NCI-H2107 treated with DMSO at 0.1 percent for 48 hours (cell line): Measurements from ENCODE around the gene C2CD5.
"Not testable (repeated sequence)": the region's sequence is repeated elsewhere in the genome, so short reads cannot be mapped to it uniquely, and the experiment has no call there.

Source experiments
- DNase-seq: peaks from one replicate; lab custom pipeline; 2025; ENCODE audit not compliant: unreplicated experiment; lab: John Stamatoyannopoulos, UW

The C2CD5 gene

DNA sequence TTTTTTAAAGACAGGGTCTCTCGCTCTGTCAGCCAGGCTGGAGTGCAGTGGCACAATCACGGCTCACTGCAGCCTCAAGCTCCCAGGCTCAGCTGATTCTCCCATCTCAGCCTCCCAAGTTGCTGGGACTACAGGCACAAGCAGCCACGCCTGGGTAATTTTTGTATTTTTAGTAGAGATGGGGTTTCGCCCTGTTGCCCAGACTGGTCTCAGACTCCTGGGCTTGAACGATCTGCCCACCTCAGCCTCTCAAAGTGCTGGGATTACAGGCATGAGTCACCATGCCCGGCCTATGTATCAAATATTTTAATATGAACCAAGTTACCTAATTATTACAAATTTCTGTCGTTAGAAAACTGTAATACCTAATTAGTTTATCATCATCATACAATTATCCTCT, 63.5 kb downstream of the C2CD5 start:
- not testable (repeated sequence) for DNase-seq

- no peak for DNase-seq
Measured at GRCh38 chr12:22480016-22480415, 64.3 kb downstream of the C2CD5 start.

- no peak for DNase-seq
Measured at GRCh38 chr12:22477894-22478287, 66.5 kb downstream of the C2CD5 start.

- no peak for DNase-seq
Measured at GRCh38 chr12:22477166-22477893, 67.0 kb downstream of the C2CD5 start.

- DNase-seq = no peak
Measured at GRCh38 chr12:22476133-22476532, 68.2 kb downstream of the C2CD5 start.

- DNase-seq = no peak
Measured at GRCh38 chr12:22474970-22475720, 69.2 kb downstream of the C2CD5 start.

DNA sequence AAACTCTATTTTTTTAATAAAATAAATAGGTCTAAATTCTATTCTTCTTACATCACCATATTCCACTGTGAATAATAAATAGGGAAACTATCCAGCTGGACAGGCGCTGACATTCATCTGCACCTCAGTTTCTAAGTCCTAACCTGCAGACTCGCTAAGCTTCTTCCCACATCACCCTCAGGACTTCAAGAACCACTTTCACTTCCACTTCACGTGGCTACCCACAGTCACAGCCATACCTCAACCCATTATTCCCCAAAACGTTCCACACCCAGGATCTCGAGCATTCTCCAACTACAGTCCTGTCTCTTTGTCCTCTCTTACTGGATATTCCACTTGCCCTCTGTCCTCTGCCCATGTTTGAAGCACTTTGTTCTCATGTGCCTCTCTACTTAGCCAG, 71.1 kb downstream of the C2CD5 start:
- DNase-seq = no peak

GRCh38 chr12:22467190-22467589, 77.2 kb downstream of the C2CD5 start:
- DNase-seq = no peak

DNA sequence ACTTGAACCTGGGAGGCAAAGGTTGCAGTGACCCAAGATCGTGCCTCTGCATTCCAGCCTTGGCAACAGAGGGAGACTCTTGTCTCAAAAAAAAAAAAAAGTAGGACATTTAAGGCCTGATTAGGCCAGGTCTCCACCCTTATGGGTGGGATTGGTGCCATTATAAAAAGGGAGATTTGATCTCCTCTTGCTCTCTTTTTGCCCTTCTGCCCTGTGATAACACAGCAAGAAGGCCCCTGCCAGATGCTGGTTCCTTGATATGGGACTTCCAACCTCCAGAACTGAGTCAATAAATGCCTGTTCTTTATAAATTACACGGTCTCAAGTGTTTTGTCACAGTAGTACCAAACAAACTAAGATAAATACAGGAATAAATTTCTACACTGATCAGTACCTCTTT, 81.0 kb downstream of the C2CD5 start:
- no peak for DNase-seq

GRCh38 chr12:22461786-22462185, 82.6 kb downstream of the C2CD5 start:
- DNase-seq = no peak

- DNase-seq = peak; percentile 6
Measured at GRCh38 chr12:22459838-22460490, 84.4 kb downstream of the C2CD5 start.

GRCh38 chr12:22458298-22458937, 85.9 kb downstream of the C2CD5 start:
- DNase-seq = peak; percentile 11

DNA sequence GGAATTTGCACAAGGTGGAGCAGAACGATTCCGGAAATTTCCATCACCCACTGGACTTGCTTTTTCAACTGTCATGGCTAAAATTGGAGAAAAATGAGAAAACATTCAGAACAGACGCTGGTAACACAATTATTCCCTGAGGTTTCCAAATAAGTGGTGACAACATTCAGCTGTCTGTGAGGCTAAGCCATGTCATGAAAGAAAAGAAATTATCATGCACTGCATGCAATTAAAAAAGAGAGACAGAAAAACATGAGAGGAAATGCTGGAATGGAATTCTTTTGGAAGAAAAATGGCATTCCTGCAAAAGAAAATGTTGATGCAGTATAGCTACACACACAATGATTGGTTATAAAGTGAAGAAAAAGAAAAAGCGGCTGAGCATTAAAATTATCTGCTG, 87.3 kb downstream of the C2CD5 start:
- DNase-seq = no peak

GRCh38 chr12:22453511-22453910, 90.8 kb downstream of the C2CD5 start:
- no peak for DNase-seq

GRCh38 chr12:22447223-22447622, 97.1 kb downstream of the C2CD5 start:
- DNase-seq = peak; percentile 47

GRCh38 chr12:22444317-22444665, 100.1 kb downstream of the C2CD5 start:
- DNase-seq = not testable (repeated sequence)

- peak; percentile 82 for DNase-seq
Measured at GRCh38 chr12:22443379-22444316, 100.7 kb downstream of the C2CD5 start.

- no peak for DNase-seq
Measured at GRCh38 chr12:22437031-22437806, 107.1 kb downstream of the C2CD5 start.

GRCh38 chr12:22435583-22435982, 108.8 kb downstream of the C2CD5 start:
- DNase-seq = no peak
